ENCODE measurements around the gene DARS1. TPM values are rescaled to one million over a fixed set of nuclear protein-coding genes. Genes with fewer than 3 reads are reported as not detected.

DARS1 gene
- polyA plus RNA-seq, 3 donors: 24.4 to 53.0 (median 46.2) TPM

- Histone ChIP-seq H3K9me3 (replicated peaks in 1 of 2; ENCODE audit: control insufficient read depth in 1 of 2, insufficient read depth in 1 of 2, low read length in 2 of 2) (no peaks in the 10 kb centered on the region), H3K9ac (ENCODE audit: insufficient read depth, low read length, poor library complexity, severe bottlenecking) (no peak overlapping the region), H3K4me2 (replicated peaks; ENCODE audit: extremely low read depth, low read length, poor library complexity, severe bottlenecking) (no peak overlapping the region), H4K20me1 (ENCODE audit: insufficient read depth, low read length) (peaks cover 3% of the 10 kb centered on the region), H3K36me3 (replicated peaks in 1 of 2; ENCODE audit: control insufficient read depth in 1 of 2, insufficient read depth in 2 of 2, low read length in 2 of 2) (peaks cover 10% of the 10 kb centered on the region in 2 donors), H3K4me3 (replicated peaks in 1 of 3; ENCODE audit: low read depth in 2 of 3, low read length in 3 of 3) (no peak overlapping the region), H3K79me2 (ENCODE audit: insufficient read depth, low read length) (peaks cover 52% of the 10 kb centered on the region), H3K27me3 (ENCODE audit: control insufficient read depth in 2 of 2, insufficient read depth in 2 of 2, low read length in 2 of 2) (no peaks in the 10 kb centered on the region), H2AFZ (ENCODE audit: insufficient read depth, low read depth, low read length, poor library complexity, severe bottlenecking) (no peak overlapping the region), H3K4me1 (ENCODE audit: control insufficient read depth in 1 of 2, insufficient read depth in 2 of 2, low read length in 2 of 2) (peaks cover 3% of the 10 kb centered on the region in 2 donors), H3K27ac (ENCODE audit: low read depth in 1 of 2, low read length in 2 of 2) (no peak overlapping the region)
- WGBS (ENCODE audit: insufficient coverage): no CpG with 5 or more reads among the region's 2 CpGs
- Mint-ChIP-seq H3K27ac (peak overlapping the region in 1 of 7 donors; percentile 16), H3K4me3 (no peak overlapping the region), H3K27me3 (ENCODE audit: low read depth in 3 of 3) (no peaks in the 10 kb centered on the region), H3K4me1 (peaks cover 14% of the 10 kb centered on the region), H3K36me3 (peaks cover 38 to 48% of the 10 kb centered on the region in 2 donors), H3K9me3 (peaks cover 0 to 6% (median 0%) of the 10 kb centered on the region in 7 donors)
- intact Hi-C loops (cut with micrococcal nuclease): no loop called here
- no peak for DNase-seq
- TF ChIP-seq CTCF (IDR thresholded peaks at IDR 0.05): no peak
Measured at GRCh38 chr2:135947483-135947882, 37.9 kb downstream of the DARS1 start.

GRCh38 chr2:135945526-135945925, 39.9 kb downstream of the DARS1 start:
- H3K4me1 Mint-ChIP-seq: no peaks in the 10 kb centered on the region
- intact Hi-C loops (cut with micrococcal nuclease): no loop called here

More at GRCh38 chr2:135945526-135945925, 39.9 kb downstream of the DARS1 start:
- Histone ChIP-seq H3K4me1 (ENCODE audit: control insufficient read depth in 1 of 2, insufficient read depth in 2 of 2, low read length in 2 of 2) (no peaks in the 10 kb centered on the region), H3K79me2 (ENCODE audit: insufficient read depth, low read length) (peaks cover 39% of the 10 kb centered on the region), H3K27ac (ENCODE audit: low read depth in 1 of 2, low read length in 2 of 2) (no peak overlapping the region), H3K4me3 (replicated peaks in 1 of 3; ENCODE audit: low read depth in 2 of 3, low read length in 3 of 3) (no peak overlapping the region), H3K9ac (ENCODE audit: insufficient read depth, low read length, poor library complexity, severe bottlenecking) (no peak overlapping the region), H3K9me3 (replicated peaks in 1 of 2; ENCODE audit: control insufficient read depth in 1 of 2, insufficient read depth in 1 of 2, low read length in 2 of 2) (no peaks in the 10 kb centered on the region), H3K4me2 (replicated peaks; ENCODE audit: extremely low read depth, low read length, poor library complexity, severe bottlenecking) (no peak overlapping the region), H3K27me3 (ENCODE audit: control insufficient read depth in 2 of 2, insufficient read depth in 2 of 2, low read length in 2 of 2) (no peaks in the 10 kb centered on the region), H4K20me1 (ENCODE audit: insufficient read depth, low read length) (no peaks in the 10 kb centered on the region), H2AFZ (ENCODE audit: insufficient read depth, low read depth, low read length, poor library complexity, severe bottlenecking) (no peak overlapping the region), H3K36me3 (replicated peaks in 1 of 2; ENCODE audit: control insufficient read depth in 1 of 2, insufficient read depth in 2 of 2, low read length in 2 of 2) (peaks cover 9 to 15% of the 10 kb centered on the region in 2 donors)
- TF ChIP-seq CTCF (IDR thresholded peaks at IDR 0.05): no peak
- no peak overlapping the region for H3K27ac Mint-ChIP-seq
- peaks cover 0 to 4% (median 2%) of the 10 kb centered on the region in 7 donors for H3K9me3 Mint-ChIP-seq
- no CpG with 5 or more reads among the region's 3 CpGs for WGBS (ENCODE audit: insufficient coverage)
- peaks cover 40 to 46% of the 10 kb centered on the region in 2 donors for H3K36me3 Mint-ChIP-seq
- H3K27me3 Mint-ChIP-seq (ENCODE audit: low read depth in 3 of 3): no peaks in the 10 kb centered on the region
- no peak for DNase-seq
- no peak overlapping the region for H3K4me3 Mint-ChIP-seq
